Muscle layer of duodenum (tissue), 2 donors: ENCODE results near the gene VN1R2.
"Not testable (repeated sequence)": the region's sequence is repeated elsewhere in the genome, so short reads cannot be mapped to it uniquely, and the experiment has no call there.

Experiments
- H3K27ac ChIP-seq: one replicate; pipeline ENCODE4 v1.7.0; 2013; ENCODE audit warnings: mild to moderate bottlenecking, low read length
- H3K27me3 ChIP-seq: one replicate; pipeline ENCODE4 v1.7.0; 2013; ENCODE audit warnings: low read depth, mild to moderate bottlenecking, control low read depth, low read length
- H3K36me3 ChIP-seq, 2 donors: one replicate each; pipeline ENCODE4 v1.7.0; 2013; ENCODE audit warnings: low read length in 2 of 2, control low read depth in 1 of 2, mild to moderate bottlenecking in 1 of 2; ENCODE audit not compliant: insufficient read depth in 2 of 2, control insufficient read depth in 1 of 2
- H3K4me1 ChIP-seq, 2 donors: one replicate each; pipeline ENCODE4 v1.7.0; 2013; ENCODE audit warnings: low read length in 2 of 2, mild to moderate bottlenecking in 2 of 2, control low read depth in 1 of 2, moderate library complexity in 1 of 2; ENCODE audit not compliant: insufficient read depth in 2 of 2, control insufficient read depth in 1 of 2
- H3K4me3 ChIP-seq, 2 donors: one replicate each; pipeline ENCODE4 v1.7.0; 2013; ENCODE audit warnings: low read length in 2 of 2, low read depth in 1 of 2, mild to moderate bottlenecking in 1 of 2
- H3K9me3 ChIP-seq, 2 donors: one replicate each; pipeline ENCODE4 v1.7.0; 2013; ENCODE audit warnings: low read length in 2 of 2, control low read depth in 1 of 2, mild to moderate bottlenecking in 1 of 2; ENCODE audit not compliant: control insufficient read depth in 1 of 2
- donor health status: healthy.

The VN1R2 gene, protein sequence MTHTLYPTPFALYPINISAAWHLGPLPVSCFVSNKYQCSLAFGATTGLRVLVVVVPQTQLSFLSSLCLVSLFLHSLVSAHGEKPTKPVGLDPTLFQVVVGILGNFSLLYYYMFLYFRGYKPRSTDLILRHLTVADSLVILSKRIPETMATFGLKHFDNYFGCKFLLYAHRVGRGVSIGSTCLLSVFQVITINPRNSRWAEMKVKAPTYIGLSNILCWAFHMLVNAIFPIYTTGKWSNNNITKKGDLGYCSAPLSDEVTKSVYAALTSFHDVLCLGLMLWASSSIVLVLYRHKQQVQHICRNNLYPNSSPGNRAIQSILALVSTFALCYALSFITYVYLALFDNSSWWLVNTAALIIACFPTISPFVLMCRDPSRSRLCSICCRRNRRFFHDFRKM

DNA sequence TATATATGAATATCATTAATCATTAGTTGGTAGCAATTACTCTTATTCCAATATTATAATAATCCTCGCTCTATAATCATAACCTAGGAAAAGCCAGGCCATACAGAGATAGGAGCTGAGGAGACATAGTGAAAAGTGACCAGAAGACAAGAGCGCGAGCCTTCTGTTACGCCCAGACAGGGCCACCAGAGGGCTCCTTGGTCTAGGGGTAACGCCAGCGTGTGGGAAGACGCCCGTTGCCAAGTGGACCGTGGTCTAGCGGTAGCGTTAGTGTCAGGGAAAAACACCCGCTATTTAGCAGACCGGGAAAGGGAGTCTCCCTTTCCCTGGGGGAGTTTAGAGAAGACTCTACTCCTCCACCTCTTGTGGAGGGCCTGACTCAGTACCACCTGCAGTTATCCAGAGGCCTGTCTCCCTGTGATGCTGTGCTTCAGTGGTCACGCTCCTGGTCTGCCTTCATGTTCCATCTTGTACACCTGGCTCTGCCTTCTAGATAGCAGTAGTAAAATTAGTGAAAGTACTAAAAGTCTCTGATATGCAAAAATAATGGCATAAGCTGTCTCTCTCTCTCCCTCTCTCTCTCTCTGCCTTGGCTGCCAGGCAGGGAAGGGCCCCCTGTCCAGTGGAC lies at the start of gene VN1R2:
Gene VN1R2 (plus strand): TSS at position 578 of the 628 bp plus-strand sequence. CDS start 84 bp downstream, outside the sequence.
- not testable (repeated sequence) for H3K9me3 ChIP-seq, H3K27me3 ChIP-seq, H3K36me3 ChIP-seq, H3K4me3 ChIP-seq, H3K27ac ChIP-seq
- H3K4me1 ChIP-seq, result peaks cover 5 to 12% of the 10 kb centered on the region in 2 donors

DNA sequence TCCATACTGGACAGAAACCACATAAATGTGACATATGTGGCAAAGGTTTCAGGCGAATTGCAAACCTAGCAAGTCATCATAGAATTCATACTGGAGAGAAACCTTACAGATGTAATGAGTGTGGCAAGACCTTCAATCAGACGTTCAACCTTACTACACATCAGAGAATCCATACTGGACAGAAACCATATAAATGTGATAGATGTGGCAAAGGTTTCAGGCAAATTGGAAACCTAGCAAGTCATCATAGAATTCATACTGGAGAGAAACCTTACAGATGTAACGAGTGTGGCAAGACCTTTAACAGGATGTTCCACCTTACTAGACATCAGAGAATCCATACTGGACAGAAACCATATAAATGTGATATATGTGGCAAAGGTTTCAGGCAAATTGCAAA lies 46.5 kb upstream of the VN1R2 start:
- Histone ChIP-seq H3K4me3 (peak overlapping the region; percentile 14 to 61), H3K9me3 (peaks cover 55 to 86% of the 10 kb centered on the region in 2 donors), H3K36me3 (peaks cover 15 to 50% of the 10 kb centered on the region in 2 donors)
- not testable (repeated sequence) for H3K4me1 ChIP-seq, H3K27ac ChIP-seq, H3K27me3 ChIP-seq

DNA sequence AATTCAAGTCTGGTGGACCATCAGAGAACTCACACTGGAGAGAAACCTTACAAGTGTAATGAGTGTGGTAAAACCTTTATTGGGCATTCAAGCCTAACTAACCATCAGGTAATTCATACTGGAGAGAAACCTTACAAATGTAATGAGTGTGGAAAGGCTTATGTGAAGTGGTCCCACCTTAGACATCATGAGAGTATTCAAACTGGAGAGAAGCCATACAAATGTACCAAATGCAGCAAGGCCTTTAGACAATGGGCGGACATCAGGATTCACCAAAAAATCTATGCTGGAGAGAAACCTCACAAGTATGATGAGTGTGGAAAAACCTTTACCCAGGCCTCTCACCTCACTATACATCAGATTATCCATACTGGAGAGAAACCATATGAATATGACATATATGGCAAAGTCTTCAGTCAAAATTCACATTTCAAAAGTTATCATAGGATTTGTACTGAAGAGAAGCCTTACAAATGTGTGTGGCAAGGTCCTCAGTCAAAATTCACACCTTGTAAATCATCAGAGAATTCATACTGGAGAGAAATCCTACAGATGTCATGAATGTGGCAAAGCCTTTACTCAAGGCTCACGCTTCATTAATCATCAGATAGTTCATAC lies 45.3 kb upstream of the VN1R2 start:
- H3K9me3 ChIP-seq, result peaks cover 55 to 90% of the 10 kb centered on the region in 2 donors
- H3K4me3 ChIP-seq, result peak overlapping the region; percentile 27 to 61
- H3K36me3 ChIP-seq, result peaks cover 15 to 42% of the 10 kb centered on the region in 2 donors
- no peaks in the 10 kb centered on the region for H3K27me3 ChIP-seq
- H3K4me1 ChIP-seq, result no peaks in the 10 kb centered on the region
- H3K27ac ChIP-seq, result no peak overlapping the region

DNA sequence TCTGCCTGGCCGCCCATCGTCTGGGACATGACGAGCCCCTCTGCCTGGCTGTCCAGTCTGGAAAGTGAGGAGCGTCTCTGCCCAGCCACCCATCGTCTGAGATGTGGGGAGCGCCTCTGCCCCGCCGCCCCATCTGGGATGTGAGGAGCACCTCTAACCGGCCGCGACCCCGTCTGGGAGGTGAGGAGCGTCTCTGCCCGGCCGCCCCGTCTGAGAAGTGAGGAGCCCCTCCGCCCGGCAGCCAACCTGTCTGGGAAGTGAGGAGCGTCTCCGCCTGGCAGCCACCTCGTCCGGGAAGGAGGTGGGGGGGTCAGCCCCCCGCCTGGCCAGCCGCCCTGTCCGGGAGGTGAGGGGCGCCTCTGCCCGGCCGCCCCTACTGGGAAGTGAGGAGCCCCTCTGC lies 35.4 kb upstream of the VN1R2 start:
- peaks cover 20 to 64% of the 10 kb centered on the region in 2 donors for H3K9me3 ChIP-seq
- not testable (repeated sequence) for H3K4me3 ChIP-seq, H3K4me1 ChIP-seq, H3K36me3 ChIP-seq, H3K27me3 ChIP-seq, H3K27ac ChIP-seq

DNA sequence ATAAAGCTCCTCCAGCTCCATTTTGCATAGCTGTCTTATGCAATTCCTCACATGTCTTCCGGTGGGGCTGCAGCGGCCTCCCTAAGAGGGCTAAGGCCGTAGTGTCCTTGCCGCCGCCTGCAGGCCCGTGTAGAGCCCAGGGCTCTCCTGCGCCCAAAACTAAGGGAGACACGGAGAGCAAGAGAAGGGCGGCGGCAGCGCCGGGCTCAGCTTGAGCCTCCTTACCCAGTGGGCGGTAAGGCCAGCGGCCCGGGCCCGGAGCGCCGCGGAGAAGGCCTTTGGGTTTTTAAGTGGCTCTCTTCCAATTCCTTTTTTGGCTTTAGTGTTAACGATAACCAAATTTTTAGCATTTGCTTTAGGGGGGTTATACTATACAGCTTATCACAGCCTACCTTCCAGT lies 33.5 kb upstream of the VN1R2 start:
- H3K9me3 ChIP-seq, result peaks cover 20 to 67% of the 10 kb centered on the region in 2 donors
- H3K27ac ChIP-seq, result no peak overlapping the region
- no peaks in the 10 kb centered on the region for H3K27me3 ChIP-seq
- H3K4me1 ChIP-seq, result no peaks in the 10 kb centered on the region
- H3K4me3 ChIP-seq, result peak overlapping the region in 1 of 2 donors; percentile 45
- H3K36me3 ChIP-seq, result peaks cover 0 to 13% of the 10 kb centered on the region in 2 donors

DNA sequence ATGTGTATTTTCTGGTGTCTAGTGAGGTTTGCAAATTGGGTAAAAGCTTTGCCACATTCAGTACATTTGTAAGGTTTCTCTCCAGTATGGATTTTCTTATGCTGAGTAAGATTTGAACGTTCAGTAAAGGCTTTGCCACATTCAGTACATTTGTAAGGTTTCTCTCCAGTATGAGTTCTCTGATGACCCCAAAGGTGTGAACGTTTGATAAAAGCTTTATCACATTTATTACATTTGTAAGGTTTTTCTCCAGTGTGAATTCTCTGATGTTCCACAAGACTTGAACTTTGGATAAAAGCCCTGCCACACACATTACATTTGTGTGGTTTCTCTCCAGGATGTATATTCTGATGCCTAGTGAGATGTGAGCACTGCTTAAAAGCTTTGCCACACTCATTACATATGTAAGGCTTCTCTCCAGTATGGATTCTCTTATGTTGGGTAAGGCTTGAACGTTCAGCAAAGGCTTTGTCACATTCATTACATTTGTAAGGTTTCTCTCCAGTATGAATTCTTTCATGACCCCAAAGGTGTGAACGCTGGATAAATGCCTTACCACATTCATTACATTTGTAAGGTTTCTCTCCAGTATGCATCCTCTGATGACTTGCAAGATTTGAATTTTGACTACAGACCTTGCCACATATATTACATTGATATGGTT lies 20.8 kb upstream of the VN1R2 start:
- H3K9me3 ChIP-seq, result peaks cover 72 to 89% of the 10 kb centered on the region in 2 donors
- peak overlapping the region; percentile 28 to 60 for H3K4me3 ChIP-seq
- H3K4me1 ChIP-seq, result no peaks in the 10 kb centered on the region
- H3K27me3 ChIP-seq, result no peaks in the 10 kb centered on the region
- peaks cover 31 to 59% of the 10 kb centered on the region in 2 donors for H3K36me3 ChIP-seq
- no peak overlapping the region for H3K27ac ChIP-seq

DNA sequence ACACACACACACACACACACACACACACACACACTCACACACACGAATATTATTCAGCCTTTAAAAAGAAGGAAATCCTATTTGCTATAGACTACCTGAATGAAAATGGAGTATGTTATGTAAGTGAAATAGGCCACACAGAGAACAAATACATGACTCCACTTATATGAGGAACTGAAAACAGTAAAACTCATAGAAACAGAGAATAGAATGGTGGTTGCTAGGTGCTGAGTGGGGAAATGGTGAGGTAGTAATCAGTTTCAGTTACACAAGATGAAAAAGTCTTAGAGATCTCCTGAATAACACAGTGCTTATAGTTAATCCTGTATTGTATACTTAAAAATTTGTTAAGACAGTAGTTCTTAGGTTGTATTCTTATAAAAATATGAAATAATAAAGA lies 11.6 kb upstream of the VN1R2 start:
- no peak overlapping the region for H3K4me3 ChIP-seq
- no peaks in the 10 kb centered on the region for H3K27me3 ChIP-seq
- H3K9me3 ChIP-seq, result peaks cover 50 to 76% of the 10 kb centered on the region in 2 donors
- H3K27ac ChIP-seq, result no peak overlapping the region
- H3K4me1 ChIP-seq, result no peaks in the 10 kb centered on the region
- H3K36me3 ChIP-seq, result peaks cover 33 to 93% of the 10 kb centered on the region in 2 donors

DNA sequence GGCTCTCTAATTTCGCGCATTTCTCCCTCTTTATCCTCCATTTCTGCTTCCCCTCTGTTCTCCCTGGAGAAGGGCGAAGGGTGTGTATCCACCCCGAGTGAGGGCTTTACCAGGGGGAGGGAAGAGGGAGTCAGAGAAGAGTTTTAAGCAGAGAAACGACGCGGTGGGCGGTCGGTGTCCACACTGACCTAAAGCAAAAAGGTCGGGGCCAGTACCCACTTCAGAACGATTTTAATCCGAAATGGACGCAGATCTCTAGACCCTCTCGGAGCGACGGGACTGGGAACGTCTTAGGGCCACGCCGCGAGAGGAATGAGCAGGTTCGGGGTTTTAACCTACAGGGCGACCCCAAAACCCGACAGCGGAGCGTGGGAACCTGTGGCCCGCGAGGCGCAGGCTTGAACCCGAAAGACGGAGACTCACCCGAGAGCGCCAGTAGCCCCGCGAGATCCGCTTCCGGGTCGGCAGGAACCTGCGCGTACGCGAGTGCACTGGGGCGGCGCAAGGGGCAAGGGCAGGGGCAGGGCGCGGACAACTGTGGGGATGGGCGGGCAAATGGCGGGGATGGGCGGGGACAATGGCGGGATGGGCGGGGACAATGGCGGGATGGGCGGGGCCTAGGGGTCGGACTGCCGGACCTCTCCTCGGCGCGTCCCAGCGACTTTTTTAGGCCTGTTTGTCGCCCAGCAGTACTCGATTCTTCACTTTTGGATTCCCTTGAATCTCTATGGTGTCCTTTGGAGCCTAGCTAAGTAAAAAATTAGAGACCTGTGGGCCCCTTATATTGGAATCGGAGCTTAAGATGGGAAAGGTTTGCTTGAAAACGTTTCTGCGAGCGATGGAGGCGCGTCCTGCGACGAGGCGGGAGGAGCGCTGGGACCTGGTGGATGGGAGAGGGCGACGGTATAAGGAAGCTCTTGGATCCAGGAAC lies 3.4 kb upstream of the VN1R2 start, which contains the start of gene ZNF677:
Gene ZNF677 (minus strand): TSS at position 463 of the 931 bp plus-strand sequence. CDS start 3,323 bp downstream, outside the sequence.
- no peaks in the 10 kb centered on the region for H3K27me3 ChIP-seq
- H3K4me1 ChIP-seq, result peaks cover 5 to 12% of the 10 kb centered on the region in 2 donors
- peak within 1 kb of the TSS; percentile 96 to 97 for H3K4me3 ChIP-seq
- peaks cover 18 to 34% of the 10 kb centered on the region in 2 donors for H3K36me3 ChIP-seq
- H3K27ac ChIP-seq, result peak within 1 kb of the TSS; percentile 79
- H3K9me3 ChIP-seq, result peaks cover 7 to 18% of the 10 kb centered on the region in 2 donors

DNA sequence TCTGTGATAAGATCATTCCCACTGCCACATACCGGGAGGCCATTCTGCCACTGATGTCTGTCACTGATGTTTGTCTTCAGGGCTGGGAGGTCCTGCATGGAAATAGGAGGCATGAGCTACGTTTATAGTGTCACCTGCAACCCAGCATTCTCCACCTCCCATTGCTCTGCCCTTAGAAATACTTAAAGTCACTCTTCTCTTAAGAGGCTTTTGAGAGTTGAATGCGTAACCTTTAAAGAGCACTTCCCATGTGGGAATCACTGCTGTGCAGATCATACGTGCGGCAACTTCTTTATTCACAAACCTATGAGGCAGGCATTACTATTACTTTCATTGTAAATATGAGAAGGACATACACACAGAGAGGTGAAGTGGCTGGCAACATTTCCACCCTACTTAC lies 9.5 kb downstream of the VN1R2 start, which contains the start of gene VN1R4:
Gene VN1R4 (minus strand): TSS at position 101 of the 400 bp plus-strand sequence. CDS start 58 bp downstream, at position 43.
- H3K4me3 ChIP-seq, H3K27me3 ChIP-seq, H3K27ac ChIP-seq, H3K36me3 ChIP-seq, H3K4me1 ChIP-seq, H3K9me3 ChIP-seq: not testable (repeated sequence)

DNA sequence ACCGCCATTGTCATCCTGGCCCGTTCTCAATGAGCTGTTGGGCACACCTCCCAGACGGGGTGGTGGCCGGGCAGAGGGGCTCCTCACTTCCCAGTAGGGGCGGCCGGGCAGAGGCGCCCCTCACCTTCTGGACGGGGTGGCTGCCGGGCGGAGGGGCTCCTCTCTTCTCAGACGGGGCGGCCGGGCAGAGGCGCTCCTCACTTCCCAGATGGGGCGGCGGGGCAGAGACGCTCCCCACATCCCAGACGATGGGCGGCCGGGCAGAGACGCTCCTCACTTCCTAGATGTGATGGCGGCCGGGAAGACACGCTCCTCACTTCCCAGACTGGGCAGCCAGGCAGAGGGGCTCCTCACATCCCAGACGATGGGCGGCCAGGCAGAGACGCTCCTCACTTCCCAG lies 11.8 kb downstream of the VN1R2 start:
- H3K4me3 ChIP-seq, H3K27ac ChIP-seq, H3K9me3 ChIP-seq, H3K36me3 ChIP-seq, H3K27me3 ChIP-seq, H3K4me1 ChIP-seq: not testable (repeated sequence)
